Thoracic aorta (tissue), 2 donors: ENCODE results near the gene RGS12. TPM values are rescaled to one million over a fixed set of nuclear protein-coding genes. Genes with fewer than 3 reads are reported as not detected.

Experiments used
- ATAC-seq: fragments of 150-250 bp; one replicate; pipeline ENCODE4 v1.8.0; 2017; ENCODE audit warnings: low read depth; ENCODE audit not compliant: insufficient number of reproducible peaks, low FRiP score
- DNase-seq: peaks from one replicate; pipeline ENCODE4 v3.0.0-alpha.2; 2020; ENCODE audit warnings: low spot score
- H3K27ac ChIP-seq, 2 donors: fragments of 200-600 bp; sonication (generic); 1 replicate in 1 of 2; 2 replicates in 1 of 2; pipeline ENCODE4 v1.5.1; 2016; ENCODE audit warnings: mild to moderate bottlenecking in 2 of 2, moderate library complexity in 2 of 2
- H3K27me3 ChIP-seq: fragments of 200-600 bp; sonication (generic); replicated peaks from 2 replicates; pipeline ENCODE4 v1.6.0; 2016; ENCODE audit warnings: mild to moderate bottlenecking; ENCODE audit not compliant: insufficient read depth
- H3K36me3 ChIP-seq: fragments of 200-600 bp; sonication (generic); one replicate; pipeline ENCODE4 v1.5.1; 2016
- H3K4me1 ChIP-seq, 2 donors: fragments of 200-600 bp; sonication (generic); 1 replicate in 1 of 2; 2 replicates in 1 of 2; pipeline versions ENCODE4 v1.5.1 to v1.6.0; 2016; ENCODE audit warnings: low read depth in 2 of 2, mild to moderate bottlenecking in 1 of 2; ENCODE audit not compliant: control insufficient read depth in 1 of 2
- H3K4me3 ChIP-seq: fragments of 200-600 bp; sonication (generic); 2 replicates; pipeline ENCODE4 v1.5.1; 2016; ENCODE audit warnings: mild to moderate bottlenecking
- H3K9me3 ChIP-seq: fragments of 200-600 bp; sonication (generic); 2 replicates; pipeline ENCODE4 v1.5.1; 2016
- CTCF ChIP-seq: fragments of 200-600 bp; sonication (generic); IDR thresholded peaks from one replicate; pipeline ENCODE4 v1.5.1; 2019; ENCODE audit warnings: antibody characterized with exemption
- total RNA-seq, 2 donors: library from RNA; depleted of rRNA; stranded (reverse); fragments of >200 nt; gene quantifications; one replicate each; pipeline versions ENCODE4 v1.1.0 to v1.2.3, GENCODE V29; 2016

RGS12 gene
- total RNA-seq, 2 donors from 2014 or later = 13.5 to 43.6 TPM

- H3K36me3 ChIP-seq = no peaks in the 10 kb centered on the region
- H3K4me3 ChIP-seq = peak overlapping the region; percentile 40
- no peak overlapping the region for H3K27ac ChIP-seq
- no peak for DNase-seq
- no peaks in the 10 kb centered on the region for H3K9me3 ChIP-seq
- TF ChIP-seq CTCF = no peak
- ATAC-seq = no peak
- peaks cover 0 to 15% of the 10 kb centered on the region in 2 donors for H3K4me1 ChIP-seq
- H3K27me3 ChIP-seq = no peaks in the 10 kb centered on the region
Measured at GRCh38 chr4:3303923-3304710, 11.3 kb downstream of the RGS12 start.

DNA sequence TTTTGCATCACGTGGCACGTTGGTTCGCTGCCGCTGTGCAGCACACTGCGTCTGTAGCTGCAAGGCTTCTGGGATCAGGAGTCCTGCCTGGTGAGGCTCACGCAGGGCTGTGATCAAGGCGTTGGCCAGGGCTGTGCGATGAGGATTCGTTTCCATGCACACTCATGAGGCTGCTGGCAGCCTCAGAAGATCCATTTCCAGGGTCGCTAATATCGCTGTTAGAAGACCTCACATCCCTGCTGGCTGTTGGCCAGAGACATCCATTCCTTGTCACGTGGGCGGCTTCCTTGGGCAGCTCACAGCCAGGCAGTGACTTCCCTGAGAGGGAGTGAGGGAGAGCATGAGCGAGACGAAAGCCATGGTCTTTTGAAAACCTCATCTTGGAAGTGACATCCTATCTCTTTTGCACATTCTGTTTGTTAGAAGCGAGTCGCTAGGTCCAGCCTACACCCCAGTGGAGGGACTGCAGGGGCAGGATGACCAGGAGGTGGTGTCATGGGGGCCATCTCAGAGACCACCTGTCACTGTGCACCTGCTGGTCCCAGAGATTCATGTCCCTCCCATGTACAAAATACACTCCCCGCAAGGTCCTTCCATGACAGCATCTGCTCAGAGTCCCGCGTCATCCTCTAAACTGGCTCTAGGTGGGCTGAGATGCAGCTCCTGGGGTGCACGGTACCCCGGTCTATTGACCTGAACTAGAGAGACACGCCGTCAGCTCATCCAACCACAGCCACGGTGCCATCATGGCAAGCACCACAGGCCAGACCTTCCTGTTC lies 12.2 kb downstream of the RGS12 start:
- ATAC-seq (no peak), DNase-seq (no peak)
- Histone ChIP-seq H3K9me3 (no peaks in the 10 kb centered on the region), H3K27ac (no peak overlapping the region), H3K4me3 (peak overlapping the region; percentile 40), H3K27me3 (no peaks in the 10 kb centered on the region), H3K4me1 (peaks cover 0 to 15% of the 10 kb centered on the region in 2 donors), H3K36me3 (no peaks in the 10 kb centered on the region)
- TF ChIP-seq CTCF = no peak

GRCh38 chr4:3305610-3306371 lies 13.0 kb downstream of the RGS12 start:
- Histone ChIP-seq H3K27me3 (no peaks in the 10 kb centered on the region), H3K4me3 (no peak overlapping the region), H3K9me3 (no peaks in the 10 kb centered on the region), H3K27ac (no peak overlapping the region), H3K36me3 (no peaks in the 10 kb centered on the region), H3K4me1 (peaks cover 0 to 15% of the 10 kb centered on the region in 2 donors)
- DNase-seq (no peak), ATAC-seq (no peak)
- TF ChIP-seq CTCF = no peak

GRCh38 chr4:3306450-3306849 lies 13.6 kb downstream of the RGS12 start:
- no peaks in the 10 kb centered on the region for H3K9me3 ChIP-seq
- no peak overlapping the region for H3K4me3 ChIP-seq
- no peaks in the 10 kb centered on the region for H3K36me3 ChIP-seq
- TF ChIP-seq CTCF = no peak
- no peak for DNase-seq
- no peak overlapping the region for H3K27ac ChIP-seq
- ATAC-seq = no peak
- peaks cover 0 to 15% of the 10 kb centered on the region in 2 donors for H3K4me1 ChIP-seq
- H3K27me3 ChIP-seq = no peaks in the 10 kb centered on the region

GRCh38 chr4:3307060-3307459 lies 14.2 kb downstream of the RGS12 start:
- Histone ChIP-seq H3K27me3 (no peaks in the 10 kb centered on the region), H3K4me3 (no peak overlapping the region), H3K9me3 (no peaks in the 10 kb centered on the region), H3K36me3 (no peaks in the 10 kb centered on the region), H3K27ac (no peak overlapping the region), H3K4me1 (peaks cover 0 to 15% of the 10 kb centered on the region in 2 donors)
- TF ChIP-seq CTCF = no peak
- ATAC-seq (no peak), DNase-seq (no peak)
